ENCODE measurements around the gene RAC3.

GRCh38 chr17:82037092-82037888 is 5.8 kb downstream of the RAC3 start, which contains the start of gene DCXR:
- TF ChIP-seq POLR2AphosphoS5 (IDR thresholded peaks at IDR 0.05) (peak; percentile 99), CTCF (IDR thresholded peaks at IDR 0.05 in 8 of 11, conservative IDR thresholded peaks at IDR 0.05 in 3 of 11) (peak; percentile 59 to 98 (median 90))
